ENCODE data around the gene PANK4. TPM values are rescaled to one million over a fixed set of nuclear protein-coding genes. Genes with fewer than 3 reads are reported as not detected.

Gene PANK4
- total and polyA plus RNA-seq, 9 of the 15 experiments (the other 6 are each of a cell fraction or from before 2014, with no cell fraction given), result 0.93 to 55.6 (median 31.5) TPM

DNA sequence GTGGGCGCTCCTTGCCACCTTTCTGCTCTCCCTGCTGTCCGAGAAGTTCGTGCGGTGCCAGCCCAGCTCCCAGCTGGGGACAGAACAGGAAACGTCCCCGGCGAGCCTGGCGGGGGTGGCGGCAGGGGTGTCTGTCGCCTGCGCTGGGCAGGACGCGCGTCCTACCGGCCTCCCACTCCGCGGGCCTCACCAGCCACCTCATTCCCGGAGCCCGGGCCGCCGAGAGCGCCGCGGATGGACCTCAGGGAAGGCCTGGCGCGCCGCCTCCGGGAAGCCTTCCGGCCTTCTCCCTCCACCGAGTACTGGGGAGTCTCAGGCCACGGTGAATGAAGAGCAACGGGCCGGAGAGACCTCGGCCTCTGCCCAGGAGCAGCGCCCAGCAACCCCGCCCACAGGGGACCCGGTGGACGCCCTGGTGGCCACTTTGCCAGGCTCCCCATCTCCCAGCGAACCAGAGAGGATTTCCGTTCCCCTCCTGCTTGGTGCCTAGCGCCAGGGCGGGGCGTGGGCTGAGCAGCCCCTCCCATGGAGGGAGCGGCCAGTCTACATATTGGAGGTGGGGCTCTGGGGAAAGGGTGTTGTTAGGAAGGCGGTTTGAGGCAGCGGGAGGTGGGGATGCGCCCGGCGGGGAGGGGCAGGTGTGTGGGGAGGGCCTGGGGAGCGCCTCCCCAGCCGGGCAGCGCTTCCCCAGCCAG lies 20.3 kb upstream of the PANK4 start (continued):
- 0 out of 2 replicates have a peak, but pooled peaks have one; percentile 55 for TF ChIP-seq RBM14 (IDR thresholded peaks at IDR 0.05; ENCODE audit: borderline replicate concordance, insufficient read depth, low read depth, low read length)
- peak; percentile 100 for TF ChIP-seq ZNF436 (CRISPR knock-in tag; IDR thresholded peaks at IDR 0.05)
- TF ChIP-seq KDM5B (IDR thresholded peaks at IDR 0.05; ENCODE audit: insufficient replicate concordance, low read depth, low read length), result peak; percentile 44
- TF ChIP-seq, protein P1, sequence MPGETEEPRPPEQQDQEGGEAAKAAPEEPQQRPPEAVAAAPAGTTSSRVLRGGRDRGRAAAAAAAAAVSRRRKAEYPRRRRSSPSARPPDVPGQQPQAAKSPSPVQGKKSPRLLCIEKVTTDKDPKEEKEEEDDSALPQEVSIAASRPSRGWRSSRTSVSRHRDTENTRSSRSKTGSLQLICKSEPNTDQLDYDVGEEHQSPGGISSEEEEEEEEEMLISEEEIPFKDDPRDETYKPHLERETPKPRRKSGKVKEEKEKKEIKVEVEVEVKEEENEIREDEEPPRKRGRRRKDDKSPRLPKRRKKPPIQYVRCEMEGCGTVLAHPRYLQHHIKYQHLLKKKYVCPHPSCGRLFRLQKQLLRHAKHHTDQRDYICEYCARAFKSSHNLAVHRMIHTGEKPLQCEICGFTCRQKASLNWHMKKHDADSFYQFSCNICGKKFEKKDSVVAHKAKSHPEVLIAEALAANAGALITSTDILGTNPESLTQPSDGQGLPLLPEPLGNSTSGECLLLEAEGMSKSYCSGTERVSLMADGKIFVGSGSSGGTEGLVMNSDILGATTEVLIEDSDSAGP (CRISPR knock-in tag; IDR thresholded peaks at IDR 0.05), result no peak
- no peak for TF ChIP-seq MCM7 (IDR thresholded peaks at IDR 0.05)
- no peak for TF ChIP-seq MAFG (tag; conservative IDR thresholded peaks at IDR 0.05)
- no peak for TF ChIP-seq E2F3 (CRISPR knock-in tag; IDR thresholded peaks at IDR 0.05)
- no peak for TF ChIP-seq ZNF41 (CRISPR knock-in tag; conservative IDR thresholded peaks at IDR 0.05)
- no peak for TF ChIP-seq XRCC4 (IDR thresholded peaks at IDR 0.05; ENCODE audit: extremely low read depth, insufficient read depth, insufficient read length)
- TF ChIP-seq, protein P2, sequence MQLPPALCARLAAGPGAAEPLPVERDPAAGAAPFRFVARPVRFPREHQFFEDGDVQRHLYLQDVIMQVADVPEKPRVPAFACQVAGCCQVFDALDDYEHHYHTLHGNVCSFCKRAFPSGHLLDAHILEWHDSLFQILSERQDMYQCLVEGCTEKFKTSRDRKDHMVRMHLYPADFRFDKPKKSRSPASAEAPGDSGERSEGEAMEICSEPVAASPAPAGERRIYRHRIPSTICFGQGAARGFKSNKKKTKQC (CRISPR knock-in tag; IDR thresholded peaks at IDR 0.05), result 0 out of 2 replicates have a peak, but pooled peaks have one; percentile 61
- TF ChIP-seq ZKSCAN1 (IDR thresholded peaks at IDR 0.05; ENCODE audit: low read depth, low read length), result no peak
- TF ChIP-seq MYC (IDR thresholded peaks at IDR 0.05; ENCODE audit: low read depth, low read length), result peak; percentile 58
- TF ChIP-seq MYC (CRISPR knock-in tag; IDR thresholded peaks at IDR 0.05; ENCODE audit: borderline replicate concordance, low read depth), result peak; percentile 63; the same call in 1 of the 2 replicates
- TF ChIP-seq NFATC3 (IDR thresholded peaks at IDR 0.05), result no peak
- no peak for TF ChIP-seq SMAD3 (CRISPR knock-in tag; conservative IDR thresholded peaks at IDR 0.05)
- no peak for TF ChIP-seq GATAD2B (IDR thresholded peaks at IDR 0.05; ENCODE audit: borderline replicate concordance)
- no peak for TF ChIP-seq ZNF143 (CRISPR knock-in tag; IDR thresholded peaks at IDR 0.05)
- 0 out of 2 replicates have a peak, but pooled peaks have one; percentile 11 for TF ChIP-seq KLF13 (tag; IDR thresholded peaks at IDR 0.05; ENCODE audit: borderline replicate concordance, low read depth)
- TF ChIP-seq NFYB (IDR thresholded peaks at IDR 0.05; ENCODE audit: extremely low read depth, insufficient read length), result no peak
- TF ChIP-seq, protein P3, sequence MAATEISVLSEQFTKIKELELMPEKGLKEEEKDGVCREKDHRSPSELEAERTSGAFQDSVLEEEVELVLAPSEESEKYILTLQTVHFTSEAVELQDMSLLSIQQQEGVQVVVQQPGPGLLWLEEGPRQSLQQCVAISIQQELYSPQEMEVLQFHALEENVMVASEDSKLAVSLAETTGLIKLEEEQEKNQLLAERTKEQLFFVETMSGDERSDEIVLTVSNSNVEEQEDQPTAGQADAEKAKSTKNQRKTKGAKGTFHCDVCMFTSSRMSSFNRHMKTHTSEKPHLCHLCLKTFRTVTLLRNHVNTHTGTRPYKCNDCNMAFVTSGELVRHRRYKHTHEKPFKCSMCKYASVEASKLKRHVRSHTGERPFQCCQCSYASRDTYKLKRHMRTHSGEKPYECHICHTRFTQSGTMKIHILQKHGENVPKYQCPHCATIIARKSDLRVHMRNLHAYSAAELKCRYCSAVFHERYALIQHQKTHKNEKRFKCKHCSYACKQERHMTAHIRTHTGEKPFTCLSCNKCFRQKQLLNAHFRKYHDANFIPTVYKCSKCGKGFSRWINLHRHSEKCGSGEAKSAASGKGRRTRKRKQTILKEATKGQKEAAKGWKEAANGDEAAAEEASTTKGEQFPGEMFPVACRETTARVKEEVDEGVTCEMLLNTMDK (IDR thresholded peaks at IDR 0.05; ENCODE audit: borderline replicate concordance, insufficient read depth, low read depth, low read length, poor library complexity, severe bottlenecking), result no peak
- no peak; the same call in none of the 2 replicates for TF ChIP-seq CREM (IDR thresholded peaks at IDR 0.05; ENCODE audit: low read depth)
- TF ChIP-seq ZBTB1 (CRISPR knock-in tag; IDR thresholded peaks at IDR 0.05; ENCODE audit: borderline replicate concordance, low read depth), result 0 out of 2 replicates have a peak, but pooled peaks have one; percentile 51
